ENCODE results near the gene ACSS2. TPM values are rescaled to one million over a fixed set of nuclear protein-coding genes. Genes with fewer than 3 reads are reported as not detected.
A peak's percentile ranks its signal among the peaks of the same experiment; 100 is the strongest.

ACSS2 gene
- polyA plus RNA-seq, 4 donors = 38.4 to 44.5 (median 40.4) TPM

- DNase-seq (ENCODE audit: low read depth in 4 of 4, low spot score in 3 of 4) = no peak
Measured at GRCh38 chr20:34945315-34946077, 69.1 kb downstream of the ACSS2 start.

DNA sequence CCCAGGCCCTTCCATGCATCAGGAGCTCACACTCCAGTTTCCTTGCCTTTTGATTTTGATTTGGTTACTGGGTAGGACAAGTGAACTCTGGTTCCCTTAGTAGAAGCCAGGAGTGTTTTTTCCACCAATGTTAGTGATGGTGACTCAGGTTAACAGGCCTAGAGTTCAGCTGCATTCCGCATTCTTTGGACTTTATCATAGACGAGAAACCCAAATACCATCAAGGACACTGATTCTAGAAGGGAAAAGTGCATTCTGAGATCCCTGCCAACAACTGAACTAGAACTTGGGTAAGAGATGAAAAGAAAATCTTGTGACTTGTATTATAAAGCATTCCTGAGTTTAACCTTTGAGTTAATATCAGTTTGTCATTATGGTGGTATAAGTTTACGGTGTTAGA, 70.2 kb downstream of the ACSS2 start:
- no peak for DNase-seq (ENCODE audit: low read depth in 4 of 4, low spot score in 3 of 4)

DNA sequence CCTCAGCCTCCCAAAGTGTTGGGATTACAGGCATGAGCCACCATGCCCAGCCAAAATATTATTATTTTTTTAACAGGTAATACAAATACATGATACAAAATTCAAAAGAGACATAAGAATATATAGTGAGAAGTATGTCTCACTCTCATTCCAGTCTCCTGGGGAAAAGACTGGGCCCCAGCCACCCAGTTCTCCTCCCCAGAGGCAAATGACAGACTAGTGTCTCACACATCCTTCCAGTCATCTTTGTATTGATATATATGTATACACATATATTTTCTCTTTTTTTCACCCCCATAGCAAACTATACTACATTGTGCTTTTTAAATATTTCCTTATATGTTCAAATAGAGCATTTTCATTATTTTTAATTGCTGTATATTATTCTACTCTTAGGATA, 70.9 kb downstream of the ACSS2 start:
- no peak for DNase-seq (ENCODE audit: low read depth in 4 of 4, low spot score in 3 of 4)

DNA sequence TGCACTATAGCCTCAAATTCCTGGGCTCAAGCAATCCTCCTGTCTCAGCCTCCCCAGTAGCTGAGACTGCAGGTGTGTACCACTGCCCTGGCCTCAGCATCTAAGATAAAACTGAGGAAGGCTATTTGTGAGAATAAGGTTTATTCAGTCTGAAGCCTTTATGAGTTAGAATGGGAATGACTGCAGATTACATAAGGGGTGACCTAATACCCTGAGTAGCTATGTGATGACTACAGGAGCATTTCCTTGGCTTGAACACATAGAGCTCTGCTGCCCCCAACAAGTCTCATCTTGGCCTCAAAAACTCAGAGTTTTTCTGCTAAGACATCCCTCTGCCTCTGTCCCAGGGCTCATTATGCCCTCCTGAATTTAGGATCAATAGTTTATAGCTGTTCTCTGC, 71.6 kb downstream of the ACSS2 start:
- no peak for DNase-seq (ENCODE audit: low read depth in 4 of 4, low spot score in 3 of 4)

GRCh38 chr20:34949120-34949519, 72.7 kb downstream of the ACSS2 start:
- DNase-seq (ENCODE audit: low read depth in 4 of 4, low spot score in 3 of 4) = no peak

GRCh38 chr20:34951252-34951651, 74.8 kb downstream of the ACSS2 start:
- no peak for DNase-seq (ENCODE audit: low read depth in 4 of 4, low spot score in 3 of 4)

DNA sequence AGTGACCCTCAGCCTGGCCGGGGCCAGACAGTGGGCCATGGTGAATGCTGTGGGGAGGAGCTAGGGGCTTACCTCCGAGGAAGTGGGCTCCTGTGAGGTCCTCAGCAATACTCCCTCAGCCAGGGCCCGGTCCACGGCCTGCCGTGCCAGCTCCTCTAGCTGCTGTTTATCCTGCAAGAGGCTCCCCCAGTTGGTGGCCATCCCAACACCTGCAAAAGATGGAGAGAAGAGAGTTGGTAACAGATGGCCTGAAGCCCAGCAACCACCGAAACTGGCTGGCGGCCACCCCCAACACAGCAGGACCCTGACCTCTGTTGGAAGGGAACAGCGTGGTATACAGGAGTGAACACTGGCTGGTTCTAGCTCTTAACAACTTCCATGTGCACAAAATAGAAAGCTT, 75.2 kb downstream of the ACSS2 start:
- DNase-seq (ENCODE audit: low read depth in 4 of 4, low spot score in 3 of 4) = no peak

GRCh38 chr20:34952671-34953070, 76.3 kb downstream of the ACSS2 start:
- peak in 3 of 4 donors; percentile 33 to 47 (median 43) for DNase-seq (ENCODE audit: low read depth in 4 of 4, low spot score in 3 of 4)

DNA sequence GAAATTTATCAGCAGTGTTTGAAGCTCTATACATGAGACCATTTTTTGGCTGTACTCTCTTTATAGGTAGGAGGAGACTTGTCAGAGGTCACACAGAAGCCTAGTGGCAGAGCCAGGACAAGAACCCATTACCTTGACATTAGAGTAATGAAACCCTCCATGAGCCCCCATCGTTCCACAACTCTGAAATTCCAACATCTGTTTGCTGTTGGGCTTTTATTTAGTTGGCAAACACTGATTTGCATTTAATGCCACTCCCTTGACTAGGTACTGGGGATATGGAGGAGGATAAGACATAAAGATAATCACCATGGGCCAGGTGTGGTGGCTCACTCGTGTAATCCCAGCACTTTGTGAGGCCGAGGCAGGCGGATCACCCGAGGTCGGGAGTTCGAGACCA, 77.5 kb downstream of the ACSS2 start:
- DNase-seq (ENCODE audit: low read depth in 4 of 4, low spot score in 3 of 4) = no peak

GRCh38 chr20:34954904-34955230, 78.5 kb downstream of the ACSS2 start:
- no peak for DNase-seq (ENCODE audit: low read depth in 4 of 4, low spot score in 3 of 4)

DNA sequence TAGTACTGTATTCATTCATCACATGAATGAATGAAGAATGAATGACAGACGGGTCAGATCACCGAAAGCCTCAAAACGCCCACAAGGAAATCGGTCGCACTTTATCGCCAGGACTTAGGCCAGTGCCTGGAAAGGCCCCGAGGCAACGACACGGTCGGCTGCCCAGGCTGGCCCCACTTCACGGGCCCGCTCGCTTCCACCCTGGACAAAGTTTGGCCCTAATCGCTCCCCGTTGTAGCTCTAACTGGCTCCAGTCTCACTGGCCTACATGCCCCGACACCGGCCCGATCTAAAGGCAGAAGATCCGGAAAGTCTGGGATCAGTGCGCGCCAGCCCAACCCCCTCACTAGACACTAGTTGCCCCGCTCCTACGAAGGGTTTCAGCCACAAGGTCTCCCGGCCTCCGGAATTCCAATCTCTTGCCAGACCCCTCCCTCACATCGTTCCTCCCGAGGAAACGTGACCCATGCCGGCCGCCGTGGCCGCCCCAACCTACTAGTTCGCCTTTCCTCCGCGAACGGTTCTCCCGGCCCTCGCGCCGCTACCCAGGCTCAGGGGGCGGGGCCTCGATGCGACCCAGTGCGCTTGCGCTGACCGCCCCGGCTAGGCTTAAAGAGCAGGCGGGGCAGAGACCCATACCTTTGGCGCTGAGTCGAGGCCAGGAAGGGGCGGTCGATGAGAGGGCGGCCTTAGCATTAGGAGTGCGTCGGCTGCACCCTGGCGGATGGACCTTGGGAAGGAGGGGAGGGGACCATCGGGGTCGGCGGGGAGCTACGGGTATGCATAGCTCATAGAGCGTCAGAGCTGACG, 79.0 kb downstream of the ACSS2 start, which contains the start of the genes GSS and MYH7B:
GSS (minus strand) TSS at position 576 of the 810 bp plus-strand sequence. CDS start 3,954 bp downstream, outside the sequence.
MYH7B (plus strand) TSS at position 638 of the 810 bp plus-strand sequence. CDS start 22,138 bp downstream, outside the sequence.
- DNase-seq (ENCODE audit: low read depth in 4 of 4, low spot score in 3 of 4) = peak; percentile 91 to 95 (median 94)

GRCh38 chr20:34956041-34956458, 79.6 kb downstream of the ACSS2 start:
- no peak for DNase-seq (ENCODE audit: low read depth in 4 of 4, low spot score in 3 of 4)

DNA sequence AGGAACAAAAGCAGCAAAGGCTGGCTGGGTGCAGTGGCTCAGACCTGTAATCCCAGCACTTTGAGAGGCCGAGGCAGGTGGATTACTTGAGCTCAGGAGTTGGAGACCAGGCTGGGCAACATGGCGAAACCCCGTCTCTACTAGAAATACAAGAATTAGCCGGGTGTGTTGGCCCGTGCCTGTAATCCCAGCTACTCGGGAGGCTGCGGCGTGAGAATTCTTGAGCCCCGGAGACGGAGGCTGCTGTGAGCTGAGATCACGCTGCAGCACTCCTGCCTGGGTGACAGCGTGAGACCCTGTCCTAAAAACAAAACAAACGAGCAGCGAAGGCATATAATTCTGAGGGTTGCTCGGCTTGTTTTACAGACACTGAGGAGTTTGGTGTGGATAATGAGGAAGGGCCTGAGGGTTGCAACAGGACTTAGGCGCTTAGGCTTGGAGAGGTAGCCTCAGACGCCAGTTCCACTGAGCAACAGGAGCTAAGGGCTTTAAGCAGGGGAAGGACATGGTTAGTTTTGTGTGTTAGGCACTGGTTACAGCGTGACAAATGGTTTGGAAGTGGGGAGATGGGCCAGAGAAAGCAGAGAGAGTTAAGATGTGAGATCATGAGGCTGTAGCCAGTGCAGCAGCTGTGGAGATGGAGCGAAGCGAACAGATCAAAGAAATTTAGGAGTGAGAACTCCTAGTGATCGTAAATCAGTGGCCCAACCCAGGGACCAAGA, 80.5 kb downstream of the ACSS2 start:
- DNase-seq (ENCODE audit: low read depth in 4 of 4, low spot score in 3 of 4) = no peak

DNA sequence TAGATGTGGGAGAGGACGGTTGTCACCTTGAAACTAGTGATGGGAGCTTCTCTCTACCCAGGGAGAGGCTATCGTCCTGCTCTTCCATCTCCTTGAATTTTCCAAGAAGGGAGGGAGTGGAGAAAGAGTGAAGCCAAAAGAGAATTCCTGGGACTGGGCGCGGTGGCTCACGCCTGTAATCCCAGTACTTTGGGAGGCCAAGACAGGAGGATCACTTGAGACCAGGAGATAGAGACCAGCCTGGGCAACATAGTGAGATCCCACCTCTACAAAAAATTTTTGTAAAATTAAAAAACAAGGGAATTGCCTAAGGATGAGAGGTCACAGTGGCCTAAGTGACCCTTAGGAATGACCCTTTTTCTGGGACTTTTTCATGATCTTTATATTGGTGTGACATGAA, 88.1 kb downstream of the ACSS2 start:
- DNase-seq (ENCODE audit: low read depth in 4 of 4, low spot score in 3 of 4) = no peak

GRCh38 chr20:34965051-34965450, 88.6 kb downstream of the ACSS2 start:
- DNase-seq (ENCODE audit: low read depth in 4 of 4, low spot score in 3 of 4) = no peak

GRCh38 chr20:34967421-34967820, 91.0 kb downstream of the ACSS2 start:
- DNase-seq (ENCODE audit: low read depth in 4 of 4, low spot score in 3 of 4) = no peak

- no peak for DNase-seq (ENCODE audit: low read depth in 4 of 4, low spot score in 3 of 4)
Measured at GRCh38 chr20:34968042-34968775, 91.8 kb downstream of the ACSS2 start.

GRCh38 chr20:34970193-34970840, 93.9 kb downstream of the ACSS2 start:
- no peak for DNase-seq (ENCODE audit: low read depth in 4 of 4, low spot score in 3 of 4)

DNA sequence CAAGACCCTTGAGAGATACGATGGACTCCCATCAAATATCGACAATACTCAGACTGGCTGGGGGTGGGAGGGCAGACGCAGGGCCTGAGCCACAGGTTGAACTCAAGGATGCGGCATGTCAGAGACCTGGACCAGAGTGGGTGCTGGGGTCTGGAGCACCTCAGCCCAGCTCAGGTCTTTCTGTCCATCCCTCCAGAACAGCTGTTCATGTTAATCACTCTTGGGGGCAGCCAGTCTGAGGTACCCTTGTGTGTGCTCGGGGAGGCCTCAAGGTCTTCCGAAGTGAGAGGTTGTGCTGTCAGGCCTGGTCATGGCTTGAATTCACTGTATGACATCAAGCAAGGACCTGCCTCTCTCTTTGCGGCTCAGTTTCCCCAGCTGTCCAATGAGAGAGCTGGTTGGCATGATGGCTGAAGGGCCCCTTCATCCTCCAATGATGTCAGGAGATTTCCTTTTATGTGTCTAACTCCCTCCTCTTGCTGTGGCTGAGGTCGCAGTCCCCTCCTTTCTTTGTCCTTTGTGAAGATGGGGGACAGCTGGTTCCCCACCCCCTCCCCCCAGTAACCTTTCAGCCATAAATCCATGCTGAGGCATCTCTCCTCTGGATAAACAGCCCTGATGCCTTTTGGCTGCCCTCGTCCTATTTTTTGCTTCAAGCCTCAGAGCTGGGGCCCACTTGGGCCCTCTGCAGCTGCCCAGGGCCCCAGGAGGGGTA, 94.6 kb downstream of the ACSS2 start:
- DNase-seq (ENCODE audit: low read depth in 4 of 4, low spot score in 3 of 4) = no peak

All from right renal pelvis (tissue), 4 donors.